CD4-positive, alpha-beta memory T cell (primary cell): Measurements from ENCODE around the gene EEF1E1. TPM values are rescaled to one million over a fixed set of nuclear protein-coding genes. Genes with fewer than 3 reads are reported as not detected.

Experiments used
- CTCF ChIA-PET: fragments of 350-600 bp; sonication (Branson Sonifier 250); formaldehyde crosslinking; loops from one replicate; lab custom pipeline; 2021; ENCODE audit warnings: inconsistent platforms; ENCODE audit not compliant: partially characterized antibody; lab: Charles Lee
- POLR2A ChIA-PET: fragments of 350-600 bp; sonication (Branson Sonifier 250); formaldehyde crosslinking; loops from one replicate; lab custom pipeline; 2021; ENCODE audit not compliant: partially characterized antibody; lab: Charles Lee
- DNase-seq, 5 donors: peaks; one replicate each; pipeline versions ENCODE4 v3.0.0 to v3.0.0-alpha.2; 2020 to 2022; ENCODE audit warnings: mixed read lengths in 1 of 5
- H3K27ac ChIP-seq: one replicate; pipeline ENCODE4 v1.7.0; 2013; ENCODE audit warnings: low read depth, low read length
- H3K27me3 ChIP-seq: 2 replicates; pipeline ENCODE4 v1.7.0; 2013; ENCODE audit warnings: mild to moderate bottlenecking, low read length, moderate library complexity; ENCODE audit not compliant: insufficient read depth
- H3K36me3 ChIP-seq: 2 replicates; pipeline ENCODE4 v1.7.0; 2013; ENCODE audit warnings: mild to moderate bottlenecking, low read length, moderate library complexity; ENCODE audit not compliant: insufficient read depth
- H3K4me1 ChIP-seq: 2 replicates; pipeline ENCODE4 v1.7.0; 2013; ENCODE audit warnings: mild to moderate bottlenecking, low read length, moderate library complexity; ENCODE audit not compliant: insufficient read depth
- H3K4me3 ChIP-seq, 2 donors: one replicate each; pipeline ENCODE4 v1.7.0; 2013; ENCODE audit warnings: low read length in 2 of 2, mild to moderate bottlenecking in 1 of 2
- H3K9me3 ChIP-seq, 2 donors: one replicate each; pipeline ENCODE4 v1.7.0; 2013; ENCODE audit warnings: low read length in 2 of 2, control low read depth in 1 of 2; ENCODE audit not compliant: control insufficient read depth in 1 of 2
- H3K27ac Mint-ChIP-seq, 7 donors: one replicate each; pipeline ENCODE4 v1.8.0; 2020 to 2021; ENCODE audit warnings: mixed read lengths in 7 of 7, mild to moderate bottlenecking in 6 of 7, inconsistent platforms in 3 of 7, moderate library complexity in 3 of 7
- H3K27me3 Mint-ChIP-seq, 2 donors: one replicate each; pipeline ENCODE4 v1.8.0; 2020 to 2021; ENCODE audit warnings: mixed read lengths in 2 of 2
- H3K36me3 Mint-ChIP-seq, 2 donors: one replicate each; pipeline ENCODE4 v1.8.0; 2020 to 2021; ENCODE audit warnings: mixed read lengths in 2 of 2, inconsistent platforms in 1 of 2, mild to moderate bottlenecking in 1 of 2
- H3K4me1 Mint-ChIP-seq, 4 donors: one replicate each; pipeline ENCODE4 v1.8.0; 2020 to 2021; ENCODE audit warnings: mixed read lengths in 4 of 4, mild to moderate bottlenecking in 1 of 4
- H3K4me3 Mint-ChIP-seq, 8 donors: one replicate each; pipeline ENCODE4 v1.8.0; 2020 to 2021; ENCODE audit warnings: mixed read lengths in 8 of 8, mild to moderate bottlenecking in 7 of 8, moderate library complexity in 6 of 8, inconsistent platforms in 3 of 8
- H3K9me3 Mint-ChIP-seq, 8 donors: one replicate each; pipeline ENCODE4 v1.8.0; 2020 to 2021; ENCODE audit warnings: mixed read lengths in 8 of 8, mild to moderate bottlenecking in 5 of 8, inconsistent platforms in 3 of 8, moderate library complexity in 1 of 8
- intact Hi-C: fragments of 100-400 bp; cut with micrococcal nuclease; formaldehyde crosslinking; loops from one replicate; pipeline ENCODE4 v1.15.1; 2023
- polyA plus RNA-seq, 2 donors: library from polyadenylated mRNA; unstranded; fragments of 300-500 nt; fragmentation: Illumina TruSeq; gene quantifications; one replicate each; pipeline ENCODE4 v1.2.3, GENCODE V29; 2021
- total RNA-seq, 2 experiments: library from RNA; stranded (reverse); gene quantifications; one replicate each; pipeline ENCODE4 v1.2.3, GENCODE V29; 2021

Gene EEF1E1
- 10 to 100 TPM; 14.8 to 20.7 TPM for total RNA-seq
- 10 to 100 TPM; 52.8 to 82.7 TPM for polyA plus RNA-seq

DNA sequence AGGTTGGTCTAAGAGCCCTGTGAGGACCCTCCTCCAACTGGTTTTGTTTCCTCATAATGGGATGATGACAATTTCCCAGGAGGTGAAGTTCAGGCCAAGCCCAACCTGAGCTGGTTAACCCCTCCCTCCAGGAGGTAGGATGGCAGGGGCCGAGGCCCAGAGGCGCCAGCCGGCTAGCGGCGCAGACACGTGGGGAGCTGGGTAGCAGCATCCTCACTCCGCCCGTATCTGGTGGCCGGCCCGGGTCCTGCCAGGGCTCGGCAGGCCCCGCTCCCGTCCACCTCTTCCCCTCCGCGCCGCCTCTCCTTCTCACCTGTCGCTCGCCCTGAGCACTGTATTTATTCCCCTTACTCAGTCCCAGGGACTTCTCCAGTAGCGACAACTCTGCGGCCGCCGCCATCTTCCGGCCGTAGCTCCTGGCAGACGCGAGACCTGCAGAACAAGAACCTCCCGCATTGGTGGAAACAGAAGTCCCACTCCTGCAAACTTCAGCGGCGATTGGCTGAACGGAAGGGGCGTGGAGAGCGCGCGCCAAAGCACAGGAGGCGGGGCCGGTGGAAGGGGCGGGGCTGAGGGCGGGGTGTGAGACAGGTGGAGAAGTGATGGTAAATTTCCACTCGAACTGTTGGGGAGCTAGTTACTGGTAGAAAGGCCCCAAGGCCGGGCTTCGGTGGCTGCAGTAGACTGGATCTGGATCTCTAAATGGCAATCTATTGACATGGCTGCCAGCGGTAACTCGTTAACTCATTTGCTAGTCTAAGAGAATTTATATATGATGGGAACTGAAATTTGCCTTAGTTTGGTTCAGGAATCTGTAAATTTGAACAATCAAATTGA, at the start of gene EEF1E1:
EEF1E1 (minus strand) TSS at position 427 of the 837 bp plus-strand sequence; CDS start at position 400, 27 bp downstream.
- Mint-ChIP-seq H3K4me3 (peak within 1 kb of the TSS; percentile 92 to 100 (median 97)), H3K27ac (peak within 1 kb of the TSS; percentile 86 to 98 (median 96)), H3K27me3 (peaks cover 6 to 9% of the 10 kb centered on the region in 2 donors), H3K9me3 (peaks cover 0 to 4% (median 0%) of the 10 kb centered on the region in 8 donors), H3K36me3 (peaks cover 0 to 11% of the 10 kb centered on the region in 2 donors), H3K4me1 (peaks cover 17 to 30% (median 23%) of the 10 kb centered on the region in 4 donors)
- H3K27ac ChIP-seq: peak within 1 kb of the TSS; percentile 79
- H3K4me1 ChIP-seq: peaks cover 19% of the 10 kb centered on the region
- DNase-seq: peak; percentile 92 to 98 (median 94)
- CTCF ChIA-PET: interaction anchor here (1.0 to 1.9 kb wide), 2 partner anchors 38 to 44 kb away, joined by 6 to 9 read pairs; partner anchors contain the start of gene BLOC1S5
- peak within 1 kb of the TSS; percentile 87 to 95 for H3K4me3 ChIP-seq
- POLR2A ChIA-PET: interaction anchor here (0.6 to 4.1 kb wide), 12 partner anchors 8 to 992 kb away, joined by 3 to 69 read pairs (median 4); partner anchors contain the start of gene BLOC1S5
- no peaks in the 10 kb centered on the region for H3K27me3 ChIP-seq
- H3K9me3 ChIP-seq: no peaks in the 10 kb centered on the region
- H3K36me3 ChIP-seq: peaks cover under 1% of the 10 kb centered on the region
- intact Hi-C loops: loop anchor here (1.0 to 10.0 kb wide), 4 partner anchors 38 to 512 kb away; partner anchors contain the start of genes BLOC1S5 and SNRNP48

DNA sequence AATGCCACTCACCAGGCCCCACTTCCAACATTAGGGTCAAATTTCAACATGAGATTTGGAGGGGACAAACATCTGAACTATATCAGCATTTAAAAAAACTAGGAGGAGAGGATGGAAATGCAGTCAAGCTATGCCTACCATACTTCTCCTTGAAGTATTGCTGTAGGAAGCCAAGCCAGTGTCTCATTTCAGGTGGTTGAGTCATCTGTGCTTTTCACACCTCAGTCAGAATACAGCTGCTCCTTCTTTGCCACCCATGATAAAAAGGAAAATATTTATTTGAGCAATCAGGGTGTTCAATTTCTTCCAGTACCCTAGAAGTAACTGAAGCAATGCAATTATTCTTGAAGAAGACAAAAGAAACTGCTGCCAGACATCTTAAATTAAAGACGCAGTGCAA, 47.0 kb upstream of the EEF1E1 start:
- no peak for DNase-seq
- no peak overlapping the region for H3K27ac Mint-ChIP-seq

DNA sequence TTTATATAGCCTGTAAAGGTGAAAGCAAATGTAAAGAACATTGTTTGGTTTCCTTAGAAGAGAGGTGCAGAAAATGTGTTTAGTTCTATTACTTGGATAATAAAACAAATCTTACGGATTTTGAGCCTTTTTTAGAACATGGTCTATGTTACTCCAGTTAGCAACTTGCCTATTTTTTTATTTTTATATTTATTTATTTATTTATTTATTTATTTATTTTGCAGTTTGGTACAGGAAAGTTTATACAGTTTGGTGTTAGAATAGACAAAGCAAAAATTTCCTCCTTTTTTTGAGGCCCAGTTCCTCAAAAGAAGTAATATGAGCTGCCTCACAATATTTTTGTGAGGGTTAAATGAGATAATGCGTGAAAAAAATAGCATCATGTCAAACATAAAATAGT, 41.6 kb upstream of the EEF1E1 start:
- Histone ChIP-seq H3K27me3 (no peaks in the 10 kb centered on the region), H3K36me3 (no peaks in the 10 kb centered on the region), H3K9me3 (no peaks in the 10 kb centered on the region), H3K4me1 (no peaks in the 10 kb centered on the region), H3K4me3 (no peak overlapping the region), H3K27ac (no peak overlapping the region)
- intact Hi-C loops: no loop called here
- peaks cover 3 to 10% of the 10 kb centered on the region in 2 donors for H3K27me3 Mint-ChIP-seq
- ChIA-PET POLR2A (no interaction called here), CTCF (no interaction called here)
- H3K4me3 Mint-ChIP-seq: no peak overlapping the region
- no peaks in the 10 kb centered on the region for H3K36me3 Mint-ChIP-seq
- no peaks in the 10 kb centered on the region for H3K9me3 Mint-ChIP-seq
- H3K4me1 Mint-ChIP-seq: no peaks in the 10 kb centered on the region
- H3K27ac Mint-ChIP-seq: no peak overlapping the region
- no peak for DNase-seq

More for the DNA sequence above, 47.0 kb upstream of the EEF1E1 start:
- H3K36me3 Mint-ChIP-seq: no peaks in the 10 kb centered on the region
- peaks cover 0 to 4% (median 0%) of the 10 kb centered on the region in 8 donors for H3K9me3 Mint-ChIP-seq
- H3K27me3 ChIP-seq: no peaks in the 10 kb centered on the region
- H3K4me3 ChIP-seq: no peak overlapping the region
- peaks cover 0 to 11% of the 10 kb centered on the region in 2 donors for H3K27me3 Mint-ChIP-seq
- H3K27ac ChIP-seq: no peak overlapping the region
- no peaks in the 10 kb centered on the region for H3K36me3 ChIP-seq
- POLR2A ChIA-PET: no interaction called here
- CTCF ChIA-PET: no interaction called here
- intact Hi-C loops: no loop called here
- H3K4me3 Mint-ChIP-seq: no peak overlapping the region
- no peaks in the 10 kb centered on the region for H3K4me1 ChIP-seq
- no peaks in the 10 kb centered on the region for H3K4me1 Mint-ChIP-seq
- H3K9me3 ChIP-seq: no peaks in the 10 kb centered on the region

DNA sequence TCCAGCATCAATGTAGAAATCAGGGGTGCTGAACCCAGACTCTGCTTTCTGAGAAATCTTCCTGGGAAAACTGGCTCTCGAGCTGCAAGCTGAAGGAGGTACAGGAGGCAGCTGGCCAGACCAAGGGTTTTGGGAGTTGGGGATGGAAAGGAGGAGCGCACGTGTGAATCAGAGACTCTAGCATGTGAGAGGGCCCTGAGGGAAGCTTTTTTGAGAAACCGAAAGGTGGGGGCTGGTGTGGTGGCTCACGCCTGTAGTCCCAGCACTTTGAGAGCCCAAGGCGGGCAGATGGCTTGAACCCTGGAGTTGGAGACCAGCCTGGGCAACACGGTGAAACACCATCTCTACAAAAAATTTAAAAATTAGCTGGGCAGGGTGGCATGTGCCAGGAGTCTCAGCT, 37.1 kb upstream of the EEF1E1 start:
- H3K4me1 Mint-ChIP-seq: no peaks in the 10 kb centered on the region
- no peaks in the 10 kb centered on the region for H3K9me3 Mint-ChIP-seq
- H3K27ac Mint-ChIP-seq: no peak overlapping the region
- no peaks in the 10 kb centered on the region for H3K36me3 Mint-ChIP-seq
- no peak overlapping the region for H3K4me3 Mint-ChIP-seq
- no peaks in the 10 kb centered on the region for H3K36me3 ChIP-seq
- POLR2A ChIA-PET: no interaction called here
- H3K4me1 ChIP-seq: no peaks in the 10 kb centered on the region
- H3K9me3 ChIP-seq: no peaks in the 10 kb centered on the region
- intact Hi-C loops: no loop called here
- DNase-seq: no peak
- no peak overlapping the region for H3K27ac ChIP-seq
- CTCF ChIA-PET: no interaction called here
- no peaks in the 10 kb centered on the region for H3K27me3 ChIP-seq
- no peak overlapping the region for H3K4me3 ChIP-seq
- H3K27me3 Mint-ChIP-seq: peaks cover 11 to 27% of the 10 kb centered on the region in 2 donors

DNA sequence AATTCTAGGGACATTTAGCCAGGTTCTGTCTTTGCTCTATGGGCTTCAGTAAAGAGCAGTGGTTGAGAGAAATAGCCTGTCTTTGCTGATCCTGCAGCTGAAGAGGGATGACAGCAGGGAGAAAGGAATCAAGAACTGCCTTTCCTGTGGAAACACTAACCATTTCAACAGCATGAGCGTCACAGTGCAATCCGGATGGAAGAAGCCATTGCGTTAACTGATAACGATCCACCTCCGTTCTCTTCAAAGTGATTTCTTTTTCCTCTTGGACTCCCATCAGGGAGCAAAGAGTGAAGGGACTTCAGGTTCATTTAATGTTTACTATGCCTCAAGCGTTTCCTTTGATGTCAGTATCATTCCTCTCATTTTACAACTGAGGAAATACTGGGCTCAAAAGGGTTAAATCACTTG, 35.2 kb upstream of the EEF1E1 start:
- no peaks in the 10 kb centered on the region for H3K9me3 Mint-ChIP-seq
- H3K9me3 ChIP-seq: no peaks in the 10 kb centered on the region
- ChIA-PET POLR2A (no interaction called here), CTCF (no interaction called here)
- H3K27me3 Mint-ChIP-seq: peaks cover 14 to 35% of the 10 kb centered on the region in 2 donors
- no peak for DNase-seq
- no peak overlapping the region for H3K27ac ChIP-seq
- intact Hi-C loops: no loop called here
- H3K4me3 ChIP-seq: no peak overlapping the region
- no peaks in the 10 kb centered on the region for H3K4me1 ChIP-seq
- no peak overlapping the region for H3K4me3 Mint-ChIP-seq
- no peaks in the 10 kb centered on the region for H3K27me3 ChIP-seq
- H3K36me3 Mint-ChIP-seq: no peaks in the 10 kb centered on the region
- H3K27ac Mint-ChIP-seq: no peak overlapping the region
- no peaks in the 10 kb centered on the region for H3K4me1 Mint-ChIP-seq
- no peaks in the 10 kb centered on the region for H3K36me3 ChIP-seq

DNA sequence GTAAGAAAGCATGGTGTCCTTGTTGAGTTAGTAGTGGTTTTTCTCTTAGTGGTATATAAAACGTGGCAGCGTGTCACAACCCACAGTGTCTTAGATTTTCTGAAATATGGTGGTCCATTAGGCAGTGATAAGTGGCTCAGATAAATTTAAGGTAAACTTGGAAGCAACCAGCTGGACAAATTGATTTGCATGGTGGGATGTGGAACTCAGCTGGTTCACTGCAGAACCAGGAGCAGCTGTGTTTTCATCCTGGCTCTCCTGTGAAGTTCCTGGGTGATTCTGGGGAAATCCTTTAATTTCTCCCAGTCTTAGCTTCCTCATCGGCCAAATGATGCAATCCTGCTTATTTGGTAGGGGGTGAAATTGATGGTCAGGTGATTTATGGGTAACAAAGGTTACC, 32.9 kb upstream of the EEF1E1 start:
- Histone ChIP-seq H3K36me3 (no peaks in the 10 kb centered on the region), H3K27ac (no peak overlapping the region), H3K27me3 (no peaks in the 10 kb centered on the region), H3K4me3 (no peak overlapping the region), H3K4me1 (no peaks in the 10 kb centered on the region), H3K9me3 (no peaks in the 10 kb centered on the region)
- Mint-ChIP-seq H3K36me3 (no peaks in the 10 kb centered on the region), H3K27ac (no peak overlapping the region), H3K4me3 (no peak overlapping the region), H3K4me1 (peaks cover 0 to 4% (median 0%) of the 10 kb centered on the region in 4 donors), H3K9me3 (peaks cover 0 to 2% (median 0%) of the 10 kb centered on the region in 8 donors), H3K27me3 (peaks cover 19 to 45% of the 10 kb centered on the region in 2 donors)
- intact Hi-C loops: no loop called here
- CTCF ChIA-PET: no interaction called here
- no peak for DNase-seq
- POLR2A ChIA-PET: no interaction called here

DNA sequence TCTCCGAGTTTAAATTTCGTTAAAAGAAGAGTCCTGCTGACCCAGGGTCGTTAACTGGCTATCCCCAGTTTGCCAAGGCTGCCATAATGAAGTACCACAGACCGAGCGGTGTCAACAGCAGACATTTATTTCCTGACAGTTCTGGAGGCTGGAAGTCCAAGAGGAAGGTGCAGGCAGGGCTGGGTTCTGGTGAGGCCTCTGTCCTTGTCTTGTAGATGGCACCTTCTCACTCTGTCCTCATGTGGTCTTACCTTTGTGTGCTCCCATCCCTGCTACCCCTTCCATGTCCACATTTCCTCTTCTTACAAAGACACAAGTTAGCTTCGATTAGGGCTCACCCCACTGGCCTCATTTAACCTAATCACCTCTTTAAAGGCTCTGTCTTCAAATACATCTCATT, 29.8 kb upstream of the EEF1E1 start:
- no peak overlapping the region for H3K27ac ChIP-seq
- H3K27ac Mint-ChIP-seq: no peak overlapping the region
- H3K9me3 Mint-ChIP-seq: peaks cover 0 to 2% (median 0%) of the 10 kb centered on the region in 8 donors
- H3K36me3 ChIP-seq: no peaks in the 10 kb centered on the region
- H3K4me3 ChIP-seq: no peak overlapping the region
- peaks cover 16 to 30% of the 10 kb centered on the region in 2 donors for H3K27me3 Mint-ChIP-seq
- no peaks in the 10 kb centered on the region for H3K27me3 ChIP-seq
- intact Hi-C loops: no loop called here
- CTCF ChIA-PET: interaction anchor here (1.2 to 4.1 kb wide), 4 partner anchors 9 to 89 kb away, joined by 4 to 41 read pairs (median 8); no protein-coding TSS in a partner anchor
- no peaks in the 10 kb centered on the region for H3K9me3 ChIP-seq
- no peaks in the 10 kb centered on the region for H3K4me1 ChIP-seq
- H3K4me1 Mint-ChIP-seq: peaks cover 0 to 4% (median 0%) of the 10 kb centered on the region in 4 donors
- H3K4me3 Mint-ChIP-seq: no peak overlapping the region
- no peaks in the 10 kb centered on the region for H3K36me3 Mint-ChIP-seq
- no peak for DNase-seq
- POLR2A ChIA-PET: no interaction called here
